Measurements from ENCODE around the gene RUNX1. TPM values are rescaled to one million over a fixed set of nuclear protein-coding genes. Genes with fewer than 3 reads are reported as not detected.
A peak's percentile ranks its signal among the peaks of the same experiment; 100 is the strongest.
"Not testable (repeated sequence)": the region's sequence is repeated elsewhere in the genome, so short reads cannot be mapped to it uniquely, and the experiment has no call there.

RUNX1 gene
- polyA plus RNA-seq, 3 donors = 6.2 to 49.7 (median 8.7) TPM

GRCh38 chr21:34995979-34996303, 53.2 kb downstream of the RUNX1 start:
- H4K20me1 ChIP-seq (ENCODE audit: insufficient read depth, low read length) = peaks cover 100% of the 10 kb centered on the region
- H3K4me2 ChIP-seq (replicated peaks; ENCODE audit: extremely low read depth, low read length, poor library complexity, severe bottlenecking) = no peak overlapping the region
- H3K9me3 ChIP-seq (replicated peaks in 1 of 2; ENCODE audit: control insufficient read depth in 1 of 2, insufficient read depth in 1 of 2, low read length in 2 of 2) = no peaks in the 10 kb centered on the region
- intact Hi-C loops (cut with micrococcal nuclease) = no loop called here
- peaks cover 99% of the 10 kb centered on the region for H3K79me2 ChIP-seq (ENCODE audit: insufficient read depth, low read length)
- no peaks in the 10 kb centered on the region for H3K27me3 ChIP-seq (ENCODE audit: control insufficient read depth in 2 of 2, insufficient read depth in 2 of 2, low read length in 2 of 2)
- TF ChIP-seq CTCF (IDR thresholded peaks at IDR 0.05) = no peak
- Mint-ChIP-seq H3K9me3 (no peaks in the 10 kb centered on the region), H3K27ac (peak overlapping the region in 2 of 7 donors; percentile 38 to 79), H3K36me3 (peaks cover 24% of the 10 kb centered on the region in 2 donors), H3K4me1 (peaks cover 67% of the 10 kb centered on the region), H3K4me3 (no peak overlapping the region), H3K27me3 (ENCODE audit: low read depth in 3 of 3) (no peaks in the 10 kb centered on the region)
- no peak overlapping the region for H2AFZ ChIP-seq (ENCODE audit: insufficient read depth, low read depth, low read length, poor library complexity, severe bottlenecking)
- 100% methylated on average over 1 of the region's 1 CpG for WGBS (ENCODE audit: insufficient coverage)
- peaks cover 0 to 14% of the 10 kb centered on the region in 2 donors for H3K36me3 ChIP-seq (replicated peaks in 1 of 2; ENCODE audit: control insufficient read depth in 1 of 2, insufficient read depth in 2 of 2, low read length in 2 of 2)
- no peak for DNase-seq
- peaks cover 53 to 58% of the 10 kb centered on the region in 2 donors for H3K4me1 ChIP-seq (ENCODE audit: control insufficient read depth in 1 of 2, insufficient read depth in 2 of 2, low read length in 2 of 2)
- H3K27ac ChIP-seq (ENCODE audit: low read depth in 1 of 2, low read length in 2 of 2) = peak overlapping the region in 1 of 2 donors; percentile 11
- no peak overlapping the region for H3K9ac ChIP-seq (ENCODE audit: insufficient read depth, low read length, poor library complexity, severe bottlenecking)
- H3K4me3 ChIP-seq (replicated peaks in 1 of 3; ENCODE audit: low read depth in 2 of 3, low read length in 3 of 3) = no peak overlapping the region

GRCh38 chr21:34994766-34995631, 54.1 kb downstream of the RUNX1 start:
- Mint-ChIP-seq H3K9me3 (no peaks in the 10 kb centered on the region), H3K27me3 (ENCODE audit: low read depth in 3 of 3) (no peaks in the 10 kb centered on the region), H3K36me3 (peaks cover 32 to 33% of the 10 kb centered on the region in 2 donors), H3K4me3 (peak overlapping the region in 1 of 2 donors; percentile 72), H3K4me1 (peaks cover 62% of the 10 kb centered on the region), H3K27ac (peak overlapping the region in 6 of 7 donors; percentile 30 to 74 (median 52))
- WGBS (ENCODE audit: insufficient coverage) = 62% methylated on average over 10 of the region's 12 CpGs
- Histone ChIP-seq H4K20me1 (ENCODE audit: insufficient read depth, low read length) (peaks cover 100% of the 10 kb centered on the region), H2AFZ (ENCODE audit: insufficient read depth, low read depth, low read length, poor library complexity, severe bottlenecking) (no peak overlapping the region), H3K4me2 (replicated peaks; ENCODE audit: extremely low read depth, low read length, poor library complexity, severe bottlenecking) (peak overlapping the region; percentile 12), H3K9me3 (replicated peaks in 1 of 2; ENCODE audit: control insufficient read depth in 1 of 2, insufficient read depth in 1 of 2, low read length in 2 of 2) (no peaks in the 10 kb centered on the region), H3K4me3 (replicated peaks in 1 of 3; ENCODE audit: low read depth in 2 of 3, low read length in 3 of 3) (peak overlapping the region in 1 of 3 experiments; percentile 29), H3K4me1 (ENCODE audit: control insufficient read depth in 1 of 2, insufficient read depth in 2 of 2, low read length in 2 of 2) (peaks cover 47 to 58% of the 10 kb centered on the region in 2 donors), H3K27me3 (ENCODE audit: control insufficient read depth in 2 of 2, insufficient read depth in 2 of 2, low read length in 2 of 2) (no peaks in the 10 kb centered on the region), H3K79me2 (ENCODE audit: insufficient read depth, low read length) (peaks cover 100% of the 10 kb centered on the region), H3K27ac (ENCODE audit: low read depth in 1 of 2, low read length in 2 of 2) (peak overlapping the region in 1 of 2 donors; percentile 57), H3K36me3 (replicated peaks in 1 of 2; ENCODE audit: control insufficient read depth in 1 of 2, insufficient read depth in 2 of 2, low read length in 2 of 2) (peaks cover under 1 to 19% of the 10 kb centered on the region in 2 donors), H3K9ac (ENCODE audit: insufficient read depth, low read length, poor library complexity, severe bottlenecking) (no peak overlapping the region)
- peak; percentile 41 to 70 (median 41) for DNase-seq
- TF ChIP-seq CTCF (IDR thresholded peaks at IDR 0.05) = no peak
- intact Hi-C loops (cut with micrococcal nuclease) = no loop called here

- Histone ChIP-seq H3K79me2 (ENCODE audit: insufficient read depth, low read length) (peaks cover 99% of the 10 kb centered on the region), H3K4me1 (ENCODE audit: control insufficient read depth in 1 of 2, insufficient read depth in 2 of 2, low read length in 2 of 2) (peaks cover 35 to 46% of the 10 kb centered on the region in 2 donors), H3K36me3 (replicated peaks in 1 of 2; ENCODE audit: control insufficient read depth in 1 of 2, insufficient read depth in 2 of 2, low read length in 2 of 2) (peaks cover 2 to 21% of the 10 kb centered on the region in 2 donors), H3K27ac (ENCODE audit: low read depth in 1 of 2, low read length in 2 of 2) (peak overlapping the region in 1 of 2 donors; percentile 39), H4K20me1 (ENCODE audit: insufficient read depth, low read length) (peaks cover 100% of the 10 kb centered on the region)
- H3K4me3 Mint-ChIP-seq; intact Hi-C loops (cut with micrococcal nuclease); H3K9me3 ChIP-seq (replicated peaks in 1 of 2; ENCODE audit: control insufficient read depth in 1 of 2, insufficient read depth in 1 of 2, low read length in 2 of 2); H3K27me3 ChIP-seq (ENCODE audit: control insufficient read depth in 2 of 2, insufficient read depth in 2 of 2, low read length in 2 of 2); H3K4me2 ChIP-seq (replicated peaks; ENCODE audit: extremely low read depth, low read length, poor library complexity, severe bottlenecking); H3K27me3 Mint-ChIP-seq (ENCODE audit: low read depth in 3 of 3); H3K9me3 Mint-ChIP-seq; H3K9ac ChIP-seq (ENCODE audit: insufficient read depth, low read length, poor library complexity, severe bottlenecking); H2AFZ ChIP-seq (ENCODE audit: insufficient read depth, low read depth, low read length, poor library complexity, severe bottlenecking); H3K27ac Mint-ChIP-seq; H3K4me3 ChIP-seq (replicated peaks in 1 of 3; ENCODE audit: low read depth in 2 of 3, low read length in 3 of 3); DNase-seq: not testable (repeated sequence)
- peaks cover 62% of the 10 kb centered on the region for H3K4me1 Mint-ChIP-seq
- peaks cover 33 to 35% of the 10 kb centered on the region in 2 donors for H3K36me3 Mint-ChIP-seq
- WGBS (ENCODE audit: insufficient coverage) = 83% methylated on average over 1 of the region's 3 CpGs
Observed at GRCh38 chr21:34993521-34993921, 55.6 kb downstream of the RUNX1 start.
